A549 treated with CORT108297 at 1 μM for 4 hours (cell line): ENCODE results near the gene DNLZ. TPM values are rescaled to one million over a fixed set of nuclear protein-coding genes. Genes with fewer than 3 reads are reported as not detected.

Source experiments
- total RNA-seq: library from RNA; stranded (reverse); fragments of 200-300 nt; extraction: Qiagen RNA extraction; gene quantifications from 5 replicates; pipeline ENCODE4 v1.2.3, GENCODE V29; 2022

Gene DNLZ
- total RNA-seq = 23.1 to 42.9 TPM (median 37.2 TPM) in 5 replicates

DNA sequence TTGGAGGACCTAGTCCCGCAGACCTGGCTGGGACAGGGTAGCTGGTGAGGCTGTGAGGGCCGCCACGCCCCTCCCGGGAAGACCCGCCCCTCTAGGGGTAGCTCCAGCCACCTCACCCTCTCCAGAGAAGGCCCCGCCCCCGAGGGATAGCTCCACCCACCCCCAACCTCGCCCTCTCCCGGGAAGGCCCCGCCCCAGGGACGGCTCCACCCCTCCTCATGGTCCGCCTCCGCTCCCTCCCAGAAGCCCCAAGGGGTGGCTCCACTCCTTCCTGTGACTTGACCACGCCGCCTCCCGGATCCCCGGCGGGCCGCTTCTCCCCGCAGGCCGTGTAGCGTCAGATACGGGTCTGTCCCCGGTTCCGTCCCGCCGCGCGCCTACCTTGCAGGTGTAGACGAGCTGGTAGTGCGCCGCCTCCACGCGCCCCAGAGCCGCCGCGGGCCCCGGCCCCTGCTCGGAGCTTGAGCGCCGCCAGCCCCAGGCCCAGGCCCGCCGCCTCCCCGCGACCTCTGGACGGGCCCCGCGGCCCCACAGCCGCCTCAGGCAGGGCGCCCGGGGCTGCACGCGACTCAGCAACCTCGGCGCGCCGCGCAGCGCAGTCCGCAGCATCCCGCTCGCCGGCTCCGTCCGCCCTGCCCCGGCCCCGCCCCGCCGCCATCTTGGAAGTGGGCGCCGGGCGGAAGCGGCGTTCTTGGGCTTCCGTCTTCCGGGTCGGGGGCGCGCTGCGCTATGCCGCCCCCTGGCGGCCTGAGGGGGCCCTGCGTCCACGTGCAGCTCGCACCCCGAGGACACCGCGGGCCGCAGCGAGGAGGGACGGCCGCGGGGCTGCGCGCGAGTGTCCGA is at the start of gene DNLZ:
Gene DNLZ (minus strand): TSS at position 639 of the 843 bp plus-strand sequence. CDS start 30 bp downstream, at position 609.

DNA sequence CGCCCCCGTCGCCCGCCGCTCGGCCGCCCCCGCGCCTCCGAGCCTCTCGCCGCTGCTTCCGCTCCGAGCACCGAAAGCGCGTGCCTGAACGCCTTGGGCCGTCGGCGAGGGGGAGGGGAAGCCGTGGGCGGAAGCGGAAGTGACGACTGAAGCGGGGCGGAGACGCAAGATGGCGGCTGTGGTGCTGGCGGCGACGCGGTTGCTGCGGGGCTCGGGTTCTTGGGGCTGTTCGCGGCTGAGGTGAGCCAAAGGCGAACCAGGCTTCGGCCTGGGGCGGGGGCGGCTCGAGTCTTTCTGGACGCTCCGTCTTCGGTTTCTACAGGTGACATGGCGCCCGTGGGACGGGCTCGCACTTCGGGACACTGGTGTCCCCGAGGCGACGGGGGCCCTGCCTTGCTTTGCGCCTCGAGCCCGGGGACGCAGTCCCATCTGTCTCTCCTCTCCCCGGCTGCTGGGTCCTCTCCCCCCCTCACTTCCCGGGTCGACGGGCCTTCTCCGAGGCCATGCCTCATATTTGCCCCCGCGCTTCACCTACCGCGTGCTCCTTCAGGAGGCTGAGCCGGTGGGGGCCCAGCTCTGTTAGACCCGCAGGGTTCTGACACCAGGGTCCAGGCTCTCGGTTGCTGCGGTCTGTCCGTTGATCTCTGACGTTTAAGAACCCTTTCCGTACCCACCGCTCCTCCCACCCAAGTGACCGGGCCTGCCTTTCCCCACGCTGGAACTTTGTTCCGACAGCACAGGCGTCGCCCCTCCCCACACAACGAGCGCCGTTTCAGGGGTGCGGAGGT is 47.1 kb upstream of the DNLZ start, which contains the start of the genes ENTR1 and PMPCA:
Gene ENTR1 (minus strand): TSS at position 115 of the 788 bp plus-strand sequence. CDS start 217 bp downstream, outside the sequence.
Gene PMPCA (plus strand): TSS at position 159 of the 788 bp plus-strand sequence. CDS start 11 bp downstream, at position 170.

DNA sequence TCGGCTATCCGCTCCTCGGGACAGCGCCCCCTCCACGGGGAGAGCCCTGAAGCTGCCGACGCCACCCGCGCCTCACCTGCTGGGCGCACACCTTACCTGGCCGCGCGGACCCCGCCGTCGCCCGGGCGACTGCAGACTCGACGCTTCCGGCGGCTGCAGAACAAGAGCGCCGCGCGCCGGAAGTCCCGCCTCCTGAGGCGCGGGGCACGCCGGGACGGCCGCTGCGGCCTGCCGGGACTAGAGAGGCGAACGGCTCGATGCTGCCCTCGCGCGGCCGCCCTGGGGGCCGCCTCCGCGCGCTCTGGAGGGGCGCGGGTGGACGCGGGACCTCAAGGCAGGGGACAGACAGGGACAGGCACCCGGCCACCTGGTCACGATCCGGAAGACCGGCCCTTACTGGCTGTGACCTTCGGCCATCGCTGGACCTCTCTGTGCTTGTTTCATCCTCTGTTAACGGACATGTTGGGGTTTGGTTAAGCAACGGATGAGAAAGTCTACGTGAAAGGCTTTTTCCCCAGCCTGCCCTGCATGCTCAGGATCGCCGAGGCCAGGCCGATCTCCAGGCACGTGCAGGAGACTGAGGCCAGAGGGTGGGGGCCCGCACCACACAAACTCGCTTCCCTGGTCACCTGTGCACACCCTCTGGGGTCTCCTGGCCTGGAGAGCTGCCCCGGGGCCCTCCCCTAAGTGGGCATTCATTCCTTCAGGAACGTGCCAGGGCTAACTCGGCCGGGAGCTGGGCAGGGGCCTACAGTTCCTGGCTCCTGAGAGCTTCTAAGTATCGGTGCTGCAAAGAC is 36.7 kb upstream of the DNLZ start, which contains the start of gene SNAPC4:
Gene SNAPC4 (minus strand): TSS at position 133 of the 797 bp plus-strand sequence. CDS start 1,742 bp downstream, outside the sequence.

DNA sequence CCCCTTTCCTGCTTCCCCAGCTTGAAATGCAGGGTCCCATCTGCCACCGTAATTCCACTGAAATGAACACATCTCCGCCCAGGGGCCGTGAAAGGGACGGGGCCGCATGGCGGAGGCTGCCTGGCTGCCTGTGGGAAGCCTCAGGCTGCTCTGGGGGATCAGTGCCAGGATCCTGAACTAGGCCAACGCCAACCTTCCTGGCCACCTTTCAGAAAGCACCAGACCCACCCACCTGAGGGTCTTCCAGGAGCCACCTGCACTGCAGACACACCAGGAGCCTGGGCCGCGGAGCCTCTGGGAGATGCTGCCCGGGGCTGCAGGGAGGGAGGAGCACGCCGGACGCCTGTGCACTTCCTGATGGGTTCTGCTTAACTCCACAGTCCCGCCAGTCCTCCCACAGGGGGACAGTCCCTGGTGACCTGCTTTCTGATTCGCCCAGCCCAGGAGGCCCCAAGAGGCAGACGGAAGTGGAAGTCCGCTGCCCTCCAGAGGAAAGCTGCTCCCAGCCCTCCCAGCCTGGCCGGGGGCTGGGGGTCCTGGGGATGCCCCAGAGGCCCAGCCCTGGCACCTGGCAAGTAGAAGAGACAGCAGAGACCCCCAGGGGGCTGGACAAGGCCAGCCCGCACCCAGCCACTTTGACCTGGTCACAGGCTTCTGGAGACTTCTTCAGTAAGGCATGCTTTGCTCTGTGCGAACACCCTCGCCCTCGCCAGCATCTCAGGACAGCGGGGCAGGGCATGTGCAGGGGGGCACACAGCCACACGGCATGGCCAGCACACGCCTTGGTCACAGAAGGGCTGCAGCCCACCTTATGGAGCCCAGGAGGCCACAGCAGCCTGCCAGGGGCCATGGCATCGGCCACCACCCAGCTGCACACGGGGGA is 10.0 kb upstream of the DNLZ start, which contains the start of gene CARD9:
Gene CARD9 (minus strand): TSS at position 370 of the 883 bp plus-strand sequence. CDS start 1,591 bp downstream, outside the sequence.

DNA sequence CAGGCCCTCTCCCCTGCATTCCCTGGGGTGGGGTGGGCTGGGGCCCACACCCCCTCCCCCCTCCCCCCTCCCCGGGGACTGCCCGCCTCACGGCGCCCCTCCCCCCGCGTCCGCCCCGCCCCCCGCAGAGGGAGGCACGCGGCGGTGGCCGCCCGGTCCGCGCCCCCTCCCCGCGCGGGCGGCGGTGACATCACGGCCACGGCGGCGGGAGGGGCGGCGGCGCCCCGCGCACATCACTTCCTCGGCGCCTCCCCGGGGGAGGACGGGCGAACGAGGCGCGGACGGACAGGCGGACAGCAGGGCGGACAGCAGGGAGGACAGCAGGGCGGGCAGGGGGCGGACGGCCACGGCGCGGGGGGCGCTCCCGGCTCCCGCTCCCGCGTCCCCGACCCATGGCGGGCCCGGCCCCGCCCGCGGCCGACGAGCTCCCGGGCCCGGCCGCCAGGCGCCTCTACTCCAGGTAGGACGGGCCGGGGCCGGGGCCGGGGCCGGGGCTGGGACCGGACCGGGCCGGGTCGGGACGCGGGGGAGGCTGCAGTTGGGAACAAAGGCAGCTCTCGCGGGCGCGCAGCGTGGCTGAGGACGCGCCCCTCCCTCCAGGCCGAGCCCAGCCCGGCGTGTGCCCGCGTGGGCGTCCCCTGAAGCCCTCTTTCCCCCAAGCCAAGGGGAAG is 36.1 kb downstream of the DNLZ start, which contains the start of gene GPSM1:
Gene GPSM1 (plus strand): TSS at position 236 of the 671 bp plus-strand sequence. CDS start 157 bp downstream, at position 393.

Other genes starting within 250 kb of the DNLZ start
- gene TMEM250, start 244.9 kb downstream of the DNLZ start, total RNA-seq = 32.2 to 54.1 TPM (median 47.9 TPM) in 5 replicates
- gene LHX3, start 158.6 kb downstream of the DNLZ start, total RNA-seq = 0.05 to 0.09 TPM (median 0.08 TPM) in 5 replicates
- 23.6 to 29.8 TPM (median 29.6 TPM) in 5 replicates for gene QSOX2, start 117.9 kb downstream of the DNLZ start, total RNA-seq
- gene CCDC187, start 59.6 kb downstream of the DNLZ start, total RNA-seq = 0.01 to 0.02 TPM (median 0.02 TPM) in 3 of 5 replicates, not detected in the others
- 7.8 to 14.4 TPM (median 13.5 TPM) in 5 replicates for gene GPSM1, start 36.2 kb downstream of the DNLZ start, total RNA-seq
- gene CARD9, start 9.9 kb upstream of the DNLZ start, total RNA-seq = 0.53 to 2.8 TPM (median 1.3 TPM) in 5 replicates
- gene SNAPC4, start 36.4 kb upstream of the DNLZ start, total RNA-seq = 10.3 to 14.1 TPM (median 13.8 TPM) in 5 replicates
- 56.5 to 79.6 TPM (median 73.1 TPM) in 5 replicates for gene ENTR1, start 46.9 kb upstream of the DNLZ start, total RNA-seq
- 79.1 to 96.7 TPM (median 82.1 TPM) in 5 replicates for gene PMPCA, start 46.9 kb upstream of the DNLZ start, total RNA-seq
- gene INPP5E, start 76.1 kb upstream of the DNLZ start, total RNA-seq = 12.6 to 22.4 TPM (median 21.8 TPM) in 5 replicates
- gene SEC16A, start 119.3 kb upstream of the DNLZ start, total RNA-seq = 57.9 to 65.6 TPM (median 61.0 TPM) in 5 replicates
- 7.6 to 13.4 TPM (median 12.4 TPM) in 5 replicates for gene NOTCH1, start 182.3 kb upstream of the DNLZ start, total RNA-seq